ENCODE measurements around the gene PRPF19. TPM values are rescaled to one million over a fixed set of nuclear protein-coding genes. Genes with fewer than 3 reads are reported as not detected.

Gene PRPF19
- total and polyA plus RNA-seq, 2 of the 13 experiments (the other 11 are each of a cell fraction or from before 2014, with no cell fraction given) = 27.4 to 91.1 TPM

DNA sequence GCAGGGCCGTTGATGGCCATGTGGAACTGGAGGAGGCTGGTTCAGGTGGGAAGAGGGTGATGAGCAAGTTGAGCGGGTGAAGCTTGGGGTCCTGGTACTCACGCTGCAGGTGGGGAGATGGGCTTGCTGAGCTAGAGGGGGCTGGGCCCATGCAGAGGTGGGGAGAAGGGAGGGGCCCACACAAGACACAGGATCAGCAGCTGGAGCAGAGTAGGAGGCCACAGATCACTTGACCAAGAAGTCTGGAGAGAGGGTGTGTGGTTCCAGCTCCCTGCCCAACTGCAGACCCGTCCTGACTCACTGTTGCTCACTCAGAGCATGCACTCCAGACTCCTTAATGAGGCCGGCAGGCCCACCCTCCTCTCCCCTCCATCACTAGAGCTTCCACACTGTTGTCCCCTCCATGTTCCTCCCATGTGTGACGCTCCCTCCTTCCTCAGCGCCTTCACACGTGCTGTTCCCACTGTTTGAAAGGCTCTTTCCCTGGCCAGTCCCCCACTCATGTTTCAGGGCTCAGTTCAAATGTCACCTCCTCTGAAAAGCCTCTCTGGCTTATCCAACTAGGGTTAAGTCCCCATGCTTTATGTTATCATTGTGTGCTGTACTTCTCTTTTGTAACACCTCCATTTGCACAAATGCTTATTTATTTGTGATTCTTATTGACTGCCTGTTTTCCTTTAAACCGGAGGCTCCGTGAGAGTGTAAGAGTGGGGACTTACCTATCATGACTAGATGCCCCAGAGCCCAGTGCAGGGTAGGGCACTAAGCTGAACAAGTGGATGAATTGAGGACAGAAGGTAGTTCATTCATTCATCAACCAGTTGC is 62.1 kb downstream of the PRPF19 start (continued):
- TF ChIP-seq ZNF17 (CRISPR knock-in tag; IDR thresholded peaks at IDR 0.05) = no peak
- no peak for TF ChIP-seq GPN1 (CRISPR knock-in tag; IDR thresholded peaks at IDR 0.05; ENCODE audit: borderline replicate concordance)
- TF ChIP-seq ZNF644 (CRISPR knock-in tag; IDR thresholded peaks at IDR 0.05; ENCODE audit: low read depth) = no peak
- no peak for TF ChIP-seq TRIM22 (IDR thresholded peaks at IDR 0.05)
- no peak for TF ChIP-seq ZNF30 (CRISPR knock-in tag; IDR thresholded peaks at IDR 0.05)
- TF ChIP-seq ZNF34 (CRISPR knock-in tag; IDR thresholded peaks at IDR 0.05; ENCODE audit: borderline replicate concordance) = peak; percentile 43; the same call in 1 of the 2 replicates
- TF ChIP-seq, protein P1, sequence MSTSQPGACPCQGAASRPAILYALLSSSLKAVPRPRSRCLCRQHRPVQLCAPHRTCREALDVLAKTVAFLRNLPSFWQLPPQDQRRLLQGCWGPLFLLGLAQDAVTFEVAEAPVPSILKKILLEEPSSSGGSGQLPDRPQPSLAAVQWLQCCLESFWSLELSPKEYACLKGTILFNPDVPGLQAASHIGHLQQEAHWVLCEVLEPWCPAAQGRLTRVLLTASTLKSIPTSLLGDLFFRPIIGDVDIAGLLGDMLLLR (CRISPR knock-in tag; IDR thresholded peaks at IDR 0.05) = no peak
- no peak for TF ChIP-seq NFRKB (IDR thresholded peaks at IDR 0.05)
- TF ChIP-seq TGIF2 (CRISPR knock-in tag; IDR thresholded peaks at IDR 0.05) = peak; percentile 68; the same call in 1 of the 2 replicates
- TF ChIP-seq ZKSCAN1 (IDR thresholded peaks at IDR 0.05; ENCODE audit: low read length) = no peak
- TF ChIP-seq, protein P2, sequence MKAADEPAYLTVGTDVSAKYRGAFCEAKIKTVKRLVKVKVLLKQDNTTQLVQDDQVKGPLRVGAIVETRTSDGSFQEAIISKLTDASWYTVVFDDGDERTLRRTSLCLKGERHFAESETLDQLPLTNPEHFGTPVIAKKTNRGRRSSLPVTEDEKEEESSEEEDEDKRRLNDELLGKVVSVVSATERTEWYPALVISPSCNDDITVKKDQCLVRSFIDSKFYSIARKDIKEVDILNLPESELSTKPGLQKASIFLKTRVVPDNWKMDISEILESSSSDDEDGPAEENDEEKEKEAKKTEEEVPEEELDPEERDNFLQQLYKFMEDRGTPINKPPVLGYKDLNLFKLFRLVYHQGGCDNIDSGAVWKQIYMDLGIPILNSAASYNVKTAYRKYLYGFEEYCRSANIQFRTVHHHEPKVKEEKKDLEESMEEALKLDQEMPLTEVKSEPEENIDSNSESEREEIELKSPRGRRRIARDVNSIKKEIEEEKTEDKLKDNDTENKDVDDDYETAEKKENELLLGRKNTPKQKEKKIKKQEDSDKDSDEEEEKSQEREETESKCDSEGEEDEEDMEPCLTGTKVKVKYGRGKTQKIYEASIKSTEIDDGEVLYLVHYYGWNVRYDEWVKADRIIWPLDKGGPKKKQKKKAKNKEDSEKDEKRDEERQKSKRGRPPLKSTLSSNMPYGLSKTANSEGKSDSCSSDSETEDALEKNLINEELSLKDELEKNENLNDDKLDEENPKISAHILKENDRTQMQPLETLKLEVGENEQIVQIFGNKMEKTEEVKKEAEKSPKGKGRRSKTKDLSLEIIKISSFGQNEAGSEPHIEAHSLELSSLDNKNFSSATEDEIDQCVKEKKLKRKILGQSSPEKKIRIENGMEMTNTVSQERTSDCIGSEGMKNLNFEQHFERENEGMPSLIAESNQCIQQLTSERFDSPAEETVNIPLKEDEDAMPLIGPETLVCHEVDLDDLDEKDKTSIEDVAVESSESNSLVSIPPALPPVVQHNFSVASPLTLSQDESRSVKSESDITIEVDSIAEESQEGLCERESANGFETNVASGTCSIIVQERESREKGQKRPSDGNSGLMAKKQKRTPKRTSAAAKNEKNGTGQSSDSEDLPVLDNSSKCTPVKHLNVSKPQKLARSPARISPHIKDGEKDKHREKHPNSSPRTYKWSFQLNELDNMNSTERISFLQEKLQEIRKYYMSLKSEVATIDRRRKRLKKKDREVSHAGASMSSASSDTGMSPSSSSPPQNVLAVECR (CRISPR knock-in tag; IDR thresholded peaks at IDR 0.05; ENCODE audit: borderline replicate concordance) = no peak
- TF ChIP-seq IKZF1 (IDR thresholded peaks at IDR 0.05) = no peak

All from HepG2 (cell line).